ENCODE measurements around the gene SLC16A7.

DNA sequence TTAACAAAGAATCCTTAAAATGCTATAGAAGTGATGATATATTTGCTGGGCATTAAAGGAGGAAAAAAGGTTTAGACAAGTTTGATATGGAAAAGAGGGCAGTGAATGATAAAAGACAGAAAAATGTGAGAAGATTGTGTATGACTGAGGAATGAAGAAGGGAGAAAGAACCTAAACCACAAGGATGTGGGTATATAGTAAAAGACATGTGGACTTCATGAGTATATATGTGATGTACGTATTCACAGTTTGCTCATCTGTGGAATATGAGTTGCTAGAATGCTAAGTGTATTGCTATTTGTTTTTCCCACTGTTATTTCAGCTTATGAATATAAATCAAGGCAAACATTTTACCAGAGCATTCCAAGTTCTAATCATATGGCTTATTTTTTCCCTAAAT lies 2.1 kb upstream of the SLC16A7 start:
- TF ChIP-seq, protein P1, sequence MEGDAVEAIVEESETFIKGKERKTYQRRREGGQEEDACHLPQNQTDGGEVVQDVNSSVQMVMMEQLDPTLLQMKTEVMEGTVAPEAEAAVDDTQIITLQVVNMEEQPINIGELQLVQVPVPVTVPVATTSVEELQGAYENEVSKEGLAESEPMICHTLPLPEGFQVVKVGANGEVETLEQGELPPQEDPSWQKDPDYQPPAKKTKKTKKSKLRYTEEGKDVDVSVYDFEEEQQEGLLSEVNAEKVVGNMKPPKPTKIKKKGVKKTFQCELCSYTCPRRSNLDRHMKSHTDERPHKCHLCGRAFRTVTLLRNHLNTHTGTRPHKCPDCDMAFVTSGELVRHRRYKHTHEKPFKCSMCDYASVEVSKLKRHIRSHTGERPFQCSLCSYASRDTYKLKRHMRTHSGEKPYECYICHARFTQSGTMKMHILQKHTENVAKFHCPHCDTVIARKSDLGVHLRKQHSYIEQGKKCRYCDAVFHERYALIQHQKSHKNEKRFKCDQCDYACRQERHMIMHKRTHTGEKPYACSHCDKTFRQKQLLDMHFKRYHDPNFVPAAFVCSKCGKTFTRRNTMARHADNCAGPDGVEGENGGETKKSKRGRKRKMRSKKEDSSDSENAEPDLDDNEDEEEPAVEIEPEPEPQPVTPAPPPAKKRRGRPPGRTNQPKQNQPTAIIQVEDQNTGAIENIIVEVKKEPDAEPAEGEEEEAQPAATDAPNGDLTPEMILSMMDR (IDR thresholded peaks at IDR 0.05; ENCODE audit: poor library complexity, severe bottlenecking): no peak
- TF ChIP-seq, protein P2, sequence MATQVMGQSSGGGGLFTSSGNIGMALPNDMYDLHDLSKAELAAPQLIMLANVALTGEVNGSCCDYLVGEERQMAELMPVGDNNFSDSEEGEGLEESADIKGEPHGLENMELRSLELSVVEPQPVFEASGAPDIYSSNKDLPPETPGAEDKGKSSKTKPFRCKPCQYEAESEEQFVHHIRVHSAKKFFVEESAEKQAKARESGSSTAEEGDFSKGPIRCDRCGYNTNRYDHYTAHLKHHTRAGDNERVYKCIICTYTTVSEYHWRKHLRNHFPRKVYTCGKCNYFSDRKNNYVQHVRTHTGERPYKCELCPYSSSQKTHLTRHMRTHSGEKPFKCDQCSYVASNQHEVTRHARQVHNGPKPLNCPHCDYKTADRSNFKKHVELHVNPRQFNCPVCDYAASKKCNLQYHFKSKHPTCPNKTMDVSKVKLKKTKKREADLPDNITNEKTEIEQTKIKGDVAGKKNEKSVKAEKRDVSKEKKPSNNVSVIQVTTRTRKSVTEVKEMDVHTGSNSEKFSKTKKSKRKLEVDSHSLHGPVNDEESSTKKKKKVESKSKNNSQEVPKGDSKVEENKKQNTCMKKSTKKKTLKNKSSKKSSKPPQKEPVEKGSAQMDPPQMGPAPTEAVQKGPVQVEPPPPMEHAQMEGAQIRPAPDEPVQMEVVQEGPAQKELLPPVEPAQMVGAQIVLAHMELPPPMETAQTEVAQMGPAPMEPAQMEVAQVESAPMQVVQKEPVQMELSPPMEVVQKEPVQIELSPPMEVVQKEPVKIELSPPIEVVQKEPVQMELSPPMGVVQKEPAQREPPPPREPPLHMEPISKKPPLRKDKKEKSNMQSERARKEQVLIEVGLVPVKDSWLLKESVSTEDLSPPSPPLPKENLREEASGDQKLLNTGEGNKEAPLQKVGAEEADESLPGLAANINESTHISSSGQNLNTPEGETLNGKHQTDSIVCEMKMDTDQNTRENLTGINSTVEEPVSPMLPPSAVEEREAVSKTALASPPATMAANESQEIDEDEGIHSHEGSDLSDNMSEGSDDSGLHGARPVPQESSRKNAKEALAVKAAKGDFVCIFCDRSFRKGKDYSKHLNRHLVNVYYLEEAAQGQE (IDR thresholded peaks at IDR 0.05; ENCODE audit: borderline replicate concordance): no peak
- TF ChIP-seq POLR2AphosphoS5 (IDR thresholded peaks at IDR 0.05): no peak
- TF ChIP-seq EP300 (conservative IDR thresholded peaks at IDR 0.05; ENCODE audit: poor library complexity, severe bottlenecking): no peak
